ENCODE measurements around the gene NECTIN1.

Gene NECTIN1

DNA sequence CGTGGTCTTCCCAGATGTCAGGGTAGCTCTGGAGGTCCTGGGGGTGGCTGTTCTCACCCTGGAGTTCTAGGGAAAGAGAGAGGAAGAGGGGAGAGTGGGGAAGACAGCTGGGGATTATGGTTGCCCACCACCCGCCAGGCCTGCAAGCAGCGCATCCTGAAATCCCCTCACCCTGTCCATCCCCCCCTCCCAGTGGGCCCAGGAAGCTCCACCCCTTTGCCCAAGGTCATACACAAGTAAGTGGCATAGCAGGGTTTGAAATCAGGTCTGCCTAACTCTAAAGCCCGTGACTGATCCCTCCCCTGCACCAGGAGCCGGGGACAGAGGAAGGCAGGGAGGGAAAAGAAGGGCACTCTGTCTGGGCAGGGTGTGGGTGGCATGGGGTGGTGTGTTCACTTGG, 105.3 kb downstream of the NECTIN1 start:
- Histone ChIP-seq H3K9ac (ENCODE audit: low read depth, low read length) (no peak overlapping the region), H3K36me3 (ENCODE audit: control insufficient read depth, insufficient read depth, low read length) (no peaks in the 10 kb centered on the region), H3K4me3 (ENCODE audit: low read depth, low read length) (no peak overlapping the region), H3K9me3 (ENCODE audit: control insufficient read depth, insufficient read depth, low read length) (no peaks in the 10 kb centered on the region), H3K27ac (ENCODE audit: low read depth, low read length) (no peak overlapping the region), H3K27me3 (ENCODE audit: control insufficient read depth, insufficient read depth, low read length) (no peaks in the 10 kb centered on the region; the same call in 1 of the 2 replicates), H3K4me1 (ENCODE audit: control insufficient read depth, insufficient read depth, low read length) (peaks cover 19% of the 10 kb centered on the region; the same call in 1 of the 2 replicates)

DNA sequence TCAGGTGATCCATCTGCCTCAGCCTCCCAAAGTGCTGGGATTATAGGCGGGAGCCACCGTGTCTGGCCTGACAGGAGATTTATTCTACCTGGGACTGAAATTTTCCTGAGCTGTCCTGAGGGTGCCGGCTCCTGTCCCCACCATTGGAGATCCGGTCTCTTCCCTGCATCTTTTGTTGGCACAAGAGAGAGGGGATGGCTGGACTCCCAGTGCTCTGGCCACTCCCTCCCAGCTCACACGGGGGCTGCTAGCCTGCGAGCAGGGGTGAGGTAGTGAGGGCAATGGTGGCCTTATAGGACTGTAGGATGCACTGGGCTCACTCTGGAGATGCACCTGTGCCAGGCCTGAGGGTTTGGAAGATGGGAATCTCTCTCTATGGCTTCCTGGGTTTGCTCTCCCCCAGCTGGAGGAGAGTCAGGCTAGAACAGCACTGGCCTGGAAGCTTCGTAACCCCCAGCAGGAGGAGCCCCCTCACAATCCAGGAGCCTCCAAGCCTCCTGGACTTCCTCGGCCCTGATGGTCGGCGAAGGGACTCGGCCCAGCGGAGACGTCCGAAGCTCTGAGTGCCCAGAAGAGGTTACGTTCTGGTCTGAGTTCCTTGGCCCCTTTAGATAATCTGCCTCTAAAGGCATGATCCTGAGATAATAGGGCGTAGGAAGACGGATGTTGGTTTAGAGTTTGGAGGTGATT, 106.4 kb downstream of the NECTIN1 start:
- Histone ChIP-seq H3K4me3 (ENCODE audit: low read depth, low read length) (no peak overlapping the region), H3K27me3 (ENCODE audit: control insufficient read depth, insufficient read depth, low read length) (no peaks in the 10 kb centered on the region; the same call in 1 of the 2 replicates), H3K36me3 (ENCODE audit: control insufficient read depth, insufficient read depth, low read length) (no peaks in the 10 kb centered on the region), H3K9ac (ENCODE audit: low read depth, low read length) (no peak overlapping the region), H3K4me1 (ENCODE audit: control insufficient read depth, insufficient read depth, low read length) (peaks cover 23% of the 10 kb centered on the region; the same call in 1 of the 2 replicates), H3K27ac (ENCODE audit: low read depth, low read length) (no peak overlapping the region), H3K9me3 (ENCODE audit: control insufficient read depth, insufficient read depth, low read length) (no peaks in the 10 kb centered on the region)

DNA sequence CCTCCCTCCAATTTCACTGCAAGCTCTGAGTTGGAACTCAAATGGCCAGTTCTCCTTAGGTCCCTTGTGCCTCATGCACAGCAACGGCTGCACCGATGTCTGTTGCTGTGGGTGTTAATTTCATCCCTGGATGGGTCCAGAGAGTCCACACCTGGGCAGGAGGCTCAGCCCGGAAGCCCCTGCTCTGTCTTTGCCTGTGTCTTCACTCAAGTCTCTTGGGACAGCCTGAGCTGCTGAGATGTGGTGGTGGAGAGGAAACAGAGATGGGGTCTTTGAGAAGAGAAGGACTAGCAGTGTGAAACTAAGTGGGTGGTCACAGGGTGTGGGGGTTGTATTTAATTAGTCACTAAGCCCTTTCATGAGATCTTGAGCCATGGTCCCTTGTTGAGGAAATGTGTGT, 109.3 kb downstream of the NECTIN1 start:
- H3K27me3 ChIP-seq (ENCODE audit: control insufficient read depth, insufficient read depth, low read length): no peaks in the 10 kb centered on the region
- H3K9me3 ChIP-seq (ENCODE audit: control insufficient read depth, insufficient read depth, low read length): no peaks in the 10 kb centered on the region
- H3K4me3 ChIP-seq (ENCODE audit: low read depth, low read length): no peak overlapping the region
- H3K9ac ChIP-seq (ENCODE audit: low read depth, low read length): no peak overlapping the region
- peaks cover 14% of the 10 kb centered on the region for H3K4me1 ChIP-seq (ENCODE audit: control insufficient read depth, insufficient read depth, low read length)
- H3K27ac ChIP-seq (ENCODE audit: low read depth, low read length): no peak overlapping the region
- no peaks in the 10 kb centered on the region for H3K36me3 ChIP-seq (ENCODE audit: control insufficient read depth, insufficient read depth, low read length)

DNA sequence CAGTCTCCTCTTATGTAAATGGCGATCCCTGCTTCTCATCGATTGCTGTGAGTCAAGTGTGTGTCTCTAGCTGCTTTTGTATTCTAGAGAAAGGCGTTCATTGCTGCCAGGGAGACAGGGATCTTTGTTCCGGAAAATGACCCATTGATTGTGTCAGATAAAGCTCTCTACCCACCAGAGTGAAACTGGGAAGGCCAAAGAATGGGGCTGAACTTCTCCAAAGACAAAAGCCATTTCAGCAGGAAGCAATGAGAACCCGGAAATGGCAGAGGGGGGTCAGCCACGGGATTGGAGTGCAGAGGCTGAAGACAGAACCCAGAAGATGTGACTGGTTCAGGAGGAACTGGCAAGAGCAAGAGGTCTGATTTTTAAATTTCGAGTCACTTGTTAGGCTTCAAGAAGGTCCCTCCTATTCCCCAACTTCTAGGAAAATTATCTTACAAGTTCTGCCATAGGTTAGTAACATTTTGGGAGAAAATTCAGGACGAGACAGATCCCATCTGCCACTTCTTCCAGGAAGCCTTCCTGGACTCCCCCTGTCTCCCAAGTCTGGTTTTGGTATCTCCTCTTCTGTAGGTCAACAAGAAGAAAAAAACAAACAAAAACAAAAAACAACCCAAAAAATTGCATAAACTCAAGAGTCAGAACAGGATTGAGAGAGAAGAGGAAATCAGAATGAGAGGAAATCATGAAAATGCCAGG, 110.6 kb downstream of the NECTIN1 start:
- no peaks in the 10 kb centered on the region for H3K36me3 ChIP-seq (ENCODE audit: control insufficient read depth, insufficient read depth, low read length)
- peak overlapping the region; percentile 60 for H3K27ac ChIP-seq (ENCODE audit: low read depth, low read length)
- no peaks in the 10 kb centered on the region for H3K27me3 ChIP-seq (ENCODE audit: control insufficient read depth, insufficient read depth, low read length)
- H3K9me3 ChIP-seq (ENCODE audit: control insufficient read depth, insufficient read depth, low read length): no peaks in the 10 kb centered on the region
- H3K4me3 ChIP-seq (ENCODE audit: low read depth, low read length): no peak overlapping the region
- H3K9ac ChIP-seq (ENCODE audit: low read depth, low read length): no peak overlapping the region
- peaks cover 21% of the 10 kb centered on the region for H3K4me1 ChIP-seq (ENCODE audit: control insufficient read depth, insufficient read depth, low read length)

DNA sequence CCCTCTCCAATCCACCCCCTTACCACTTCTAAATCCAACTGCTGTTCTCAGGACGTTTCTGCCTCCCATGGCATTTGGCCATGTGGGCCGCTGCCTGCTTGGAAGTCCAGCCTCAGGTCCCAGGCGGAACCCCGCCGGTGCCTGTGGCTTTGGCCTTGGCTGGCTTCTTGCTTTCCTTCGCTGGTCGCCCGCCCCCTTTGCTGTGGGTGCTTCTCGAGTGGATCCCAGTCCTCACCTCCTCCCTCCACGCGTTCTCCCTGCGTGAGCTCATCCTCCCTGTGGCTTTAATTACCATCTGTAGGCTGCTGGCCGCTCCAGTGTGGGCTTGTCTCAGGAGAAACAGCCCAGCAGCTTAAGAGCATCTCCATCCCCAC, 111.7 kb downstream of the NECTIN1 start:
- H3K4me1 ChIP-seq (ENCODE audit: control insufficient read depth, insufficient read depth, low read length): peaks cover 21% of the 10 kb centered on the region
- H3K27me3 ChIP-seq (ENCODE audit: control insufficient read depth, insufficient read depth, low read length): no peaks in the 10 kb centered on the region
- H3K36me3 ChIP-seq (ENCODE audit: control insufficient read depth, insufficient read depth, low read length): no peaks in the 10 kb centered on the region
- no peaks in the 10 kb centered on the region for H3K9me3 ChIP-seq (ENCODE audit: control insufficient read depth, insufficient read depth, low read length)
- H3K27ac ChIP-seq (ENCODE audit: low read depth, low read length): no peak overlapping the region
- H3K9ac ChIP-seq (ENCODE audit: low read depth, low read length): no peak overlapping the region
- no peak overlapping the region for H3K4me3 ChIP-seq (ENCODE audit: low read depth, low read length)

DNA sequence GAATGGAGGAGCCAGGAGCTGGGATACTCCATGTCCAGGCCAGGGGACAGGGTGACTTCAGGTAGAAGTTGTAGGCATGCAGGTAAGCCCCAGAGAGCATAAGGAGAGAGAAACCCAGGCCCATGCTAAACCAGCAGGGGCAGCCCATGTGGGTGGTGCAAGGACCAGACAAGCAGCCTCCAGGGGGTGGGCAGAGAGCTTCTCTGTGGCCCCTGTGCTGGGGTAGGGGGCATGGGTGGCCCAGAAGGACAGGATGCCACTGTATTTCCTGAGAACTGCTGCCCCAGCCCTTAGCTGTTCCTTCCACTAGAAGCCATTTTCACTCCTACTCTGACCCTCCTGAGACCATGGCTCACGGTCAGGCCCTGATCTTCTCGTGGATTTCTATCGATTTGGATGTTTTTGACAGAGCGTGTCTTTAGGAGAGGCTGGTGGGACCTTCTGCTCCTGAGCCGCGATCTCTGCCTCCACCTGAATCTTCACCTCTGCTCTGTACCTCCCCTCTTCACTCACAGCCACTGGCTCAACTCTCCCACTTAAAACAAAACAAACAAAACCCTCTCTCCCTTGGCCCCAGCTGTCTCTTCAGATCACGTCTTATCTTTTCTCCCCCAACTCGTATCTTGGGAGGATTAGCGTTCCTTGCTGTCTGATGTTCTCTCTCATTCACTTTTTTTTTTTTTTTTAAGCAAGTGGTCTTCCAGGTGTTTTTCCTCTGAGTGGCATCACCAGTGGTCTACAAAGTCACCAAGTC, 112.2 kb downstream of the NECTIN1 start:
- no peak overlapping the region for H3K27ac ChIP-seq (ENCODE audit: low read depth, low read length)
- no peak overlapping the region for H3K9ac ChIP-seq (ENCODE audit: low read depth, low read length)
- peaks cover 21% of the 10 kb centered on the region for H3K4me1 ChIP-seq (ENCODE audit: control insufficient read depth, insufficient read depth, low read length)
- H3K36me3 ChIP-seq (ENCODE audit: control insufficient read depth, insufficient read depth, low read length): no peaks in the 10 kb centered on the region
- H3K27me3 ChIP-seq (ENCODE audit: control insufficient read depth, insufficient read depth, low read length): no peaks in the 10 kb centered on the region
- H3K4me3 ChIP-seq (ENCODE audit: low read depth, low read length): no peak overlapping the region
- no peaks in the 10 kb centered on the region for H3K9me3 ChIP-seq (ENCODE audit: control insufficient read depth, insufficient read depth, low read length)

DNA sequence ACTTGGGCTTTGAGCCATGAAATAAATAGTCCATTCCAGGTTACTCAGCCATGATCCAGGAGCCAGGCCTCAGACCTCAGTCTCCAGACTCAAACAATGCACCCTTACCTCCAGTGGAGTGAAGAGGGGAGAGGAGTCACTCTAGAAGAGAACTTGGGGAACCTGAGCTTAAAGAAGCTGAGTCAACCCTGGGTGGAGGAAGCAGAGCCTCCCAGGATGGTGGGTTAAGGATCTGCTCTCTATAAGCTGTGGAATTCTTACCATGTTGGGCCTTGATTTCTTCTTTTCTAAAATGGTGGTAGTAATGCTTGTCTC, 113.2 kb downstream of the NECTIN1 start:
- Histone ChIP-seq H3K36me3 (ENCODE audit: control insufficient read depth, insufficient read depth, low read length) (no peaks in the 10 kb centered on the region), H3K27ac (ENCODE audit: low read depth, low read length) (peak overlapping the region; percentile 59), H3K4me3 (ENCODE audit: low read depth, low read length) (no peak overlapping the region), H3K9me3 (ENCODE audit: control insufficient read depth, insufficient read depth, low read length) (no peaks in the 10 kb centered on the region), H3K9ac (ENCODE audit: low read depth, low read length) (no peak overlapping the region), H3K4me1 (ENCODE audit: control insufficient read depth, insufficient read depth, low read length) (peaks cover 21% of the 10 kb centered on the region), H3K27me3 (ENCODE audit: control insufficient read depth, insufficient read depth, low read length) (no peaks in the 10 kb centered on the region)

DNA sequence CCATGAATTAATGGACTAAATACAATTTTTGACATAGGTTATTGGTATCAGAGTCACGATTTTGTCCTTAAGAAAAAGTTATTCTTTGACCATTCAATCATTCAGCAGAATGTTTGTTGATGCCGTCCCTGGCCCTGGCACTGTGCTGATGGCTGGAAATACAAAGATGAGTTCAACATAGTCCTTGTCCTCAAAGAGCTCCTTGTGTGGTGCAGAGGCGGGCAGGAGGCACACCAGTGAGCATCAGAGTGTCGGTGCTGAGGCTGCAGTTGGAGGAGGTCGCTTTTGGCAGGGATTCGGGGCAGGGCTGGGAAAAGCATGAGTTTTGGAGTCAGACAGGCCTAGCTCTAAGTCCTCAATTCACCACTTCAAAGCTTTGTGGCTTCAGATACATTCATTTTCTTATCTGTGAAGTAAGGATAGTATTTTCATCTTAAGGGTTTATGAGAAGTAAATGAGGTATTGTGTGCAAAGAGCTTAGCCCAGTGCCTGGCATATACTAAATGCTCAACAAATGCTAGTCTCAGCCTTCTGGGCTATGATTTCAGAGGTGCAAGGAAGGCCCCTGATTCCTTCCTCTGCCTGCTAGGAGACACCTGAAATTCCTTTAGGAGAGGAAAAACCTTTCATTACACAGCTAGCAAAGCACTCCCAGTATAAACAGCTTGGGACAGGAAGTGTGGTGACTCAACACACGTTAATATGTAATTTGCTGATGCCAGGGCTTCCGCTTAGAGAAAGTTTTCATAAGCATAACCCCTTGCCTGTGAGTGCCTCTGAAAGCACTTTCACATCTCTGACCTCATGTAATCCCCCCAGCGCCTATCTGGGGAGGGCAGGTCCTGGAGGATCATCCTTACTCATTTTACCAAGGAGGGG, 113.8 kb downstream of the NECTIN1 start:
- H3K4me1 ChIP-seq (ENCODE audit: control insufficient read depth, insufficient read depth, low read length): peaks cover 21% of the 10 kb centered on the region
- no peak overlapping the region for H3K4me3 ChIP-seq (ENCODE audit: low read depth, low read length)
- H3K27me3 ChIP-seq (ENCODE audit: control insufficient read depth, insufficient read depth, low read length): 0 out of 2 replicates have a peak, but pooled peaks cover 2% of the 10 kb centered on the region
- H3K27ac ChIP-seq (ENCODE audit: low read depth, low read length): peak overlapping the region; percentile 59
- no peaks in the 10 kb centered on the region for H3K9me3 ChIP-seq (ENCODE audit: control insufficient read depth, insufficient read depth, low read length)
- no peak overlapping the region for H3K9ac ChIP-seq (ENCODE audit: low read depth, low read length)
- H3K36me3 ChIP-seq (ENCODE audit: control insufficient read depth, insufficient read depth, low read length): no peaks in the 10 kb centered on the region

DNA sequence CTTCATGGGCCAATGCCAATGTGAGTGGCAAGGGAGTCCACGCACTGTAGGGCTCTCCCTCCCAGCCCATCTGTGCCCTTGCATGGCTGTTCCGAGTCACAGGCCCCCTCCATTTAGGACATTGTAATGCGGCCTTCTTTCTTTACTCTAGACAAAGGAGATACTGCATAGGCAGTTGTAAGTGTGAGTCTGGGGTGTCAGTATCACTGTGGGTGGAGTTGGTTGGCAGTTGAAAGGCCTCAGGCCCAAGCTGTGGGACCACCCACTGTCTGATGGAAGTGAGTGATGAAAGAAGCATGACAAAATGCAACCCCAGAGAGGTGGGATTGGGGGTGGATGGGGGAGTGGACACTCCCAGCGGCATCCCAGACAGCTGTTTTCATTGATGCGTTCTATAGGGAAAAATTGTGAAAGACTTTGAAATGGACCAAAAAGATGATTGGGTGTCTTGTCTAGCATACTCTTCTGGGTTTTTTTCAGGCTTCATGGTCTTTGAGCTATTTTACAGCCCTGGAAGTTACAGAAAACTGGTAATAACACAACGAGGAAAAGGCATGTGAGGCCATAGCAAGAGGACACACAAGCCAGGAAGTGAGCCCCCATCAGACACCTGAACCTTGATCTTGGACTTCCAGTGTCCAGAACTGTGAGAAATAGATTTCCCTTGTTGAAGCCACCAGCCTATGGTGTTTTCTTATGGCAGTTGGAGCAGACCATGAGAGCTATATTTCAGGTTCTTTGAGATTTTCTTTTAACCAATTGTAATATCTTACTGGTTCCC, 114.6 kb downstream of the NECTIN1 start:
- Histone ChIP-seq H3K27ac (ENCODE audit: low read depth, low read length) (no peak overlapping the region), H3K36me3 (ENCODE audit: control insufficient read depth, insufficient read depth, low read length) (no peaks in the 10 kb centered on the region)

DNA sequence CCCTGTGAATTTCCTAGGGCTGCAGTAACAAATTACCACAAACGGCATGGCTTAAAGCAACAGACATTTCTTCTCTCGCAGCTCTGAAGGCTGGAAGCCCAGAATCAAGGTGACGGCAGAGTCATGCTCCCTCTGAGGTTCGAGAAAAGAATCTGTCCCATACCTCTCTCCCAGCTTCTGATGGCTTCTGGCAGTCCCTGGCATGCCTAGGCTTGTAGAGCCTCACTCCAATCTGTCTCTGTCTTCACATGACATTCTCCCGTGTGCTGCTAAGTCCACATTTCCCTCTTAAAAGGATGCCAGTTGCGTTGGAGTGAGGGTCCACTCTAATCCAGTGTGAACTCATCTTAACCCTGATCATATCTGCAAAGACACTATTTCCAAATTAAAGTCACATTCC, 116.2 kb downstream of the NECTIN1 start:
- no peak overlapping the region for H3K9ac ChIP-seq (ENCODE audit: low read depth, low read length)
- peaks cover 16% of the 10 kb centered on the region for H3K27me3 ChIP-seq (ENCODE audit: control insufficient read depth, insufficient read depth, low read length)
- H3K27ac ChIP-seq (ENCODE audit: low read depth, low read length): no peak overlapping the region
- no peaks in the 10 kb centered on the region for H3K36me3 ChIP-seq (ENCODE audit: control insufficient read depth, insufficient read depth, low read length)
- H3K4me1 ChIP-seq (ENCODE audit: control insufficient read depth, insufficient read depth, low read length): peaks cover 29% of the 10 kb centered on the region
- H3K9me3 ChIP-seq (ENCODE audit: control insufficient read depth, insufficient read depth, low read length): no peaks in the 10 kb centered on the region
- H3K4me3 ChIP-seq (ENCODE audit: low read depth, low read length): no peak overlapping the region

More for the DNA sequence above, 114.6 kb downstream of the NECTIN1 start:
- Histone ChIP-seq H3K27me3 (ENCODE audit: control insufficient read depth, insufficient read depth, low read length) (0 out of 2 replicates have a peak, but pooled peaks cover 4% of the 10 kb centered on the region), H3K9ac (ENCODE audit: low read depth, low read length) (no peak overlapping the region), H3K4me3 (ENCODE audit: low read depth, low read length) (no peak overlapping the region), H3K9me3 (ENCODE audit: control insufficient read depth, insufficient read depth, low read length) (no peaks in the 10 kb centered on the region), H3K4me1 (ENCODE audit: control insufficient read depth, insufficient read depth, low read length) (peaks cover 21% of the 10 kb centered on the region)
